HepG2 (cell line): Measurements from ENCODE around the gene PRICKLE2. TPM values are rescaled to one million over a fixed set of nuclear protein-coding genes. Genes with fewer than 3 reads are reported as not detected.

Experiments used
- ATAC-seq: fragments of 200-7000 bp; cut with Tn5 transposase; 3 replicates; pipeline ENCODE4 v1.9.1; 2020; ENCODE audit warnings: mild to moderate bottlenecking, moderate library complexity
- BruUV-seq: library from RNA; stranded (reverse); fragments of 400-500 nt; replicated peaks from 2 replicates; lab custom pipeline; 2021; lab: Mats Ljungman, UMichigan
- CTCF ChIA-PET: fragments of 300-600 bp; formaldehyde crosslinking; extraction: SDS; loops from one replicate; lab custom pipeline; 2021; ENCODE audit warnings: low total read pairs, inconsistent platforms, low intra/inter-chr PET ratio; lab: Yijun Ruan, JAX
- POLR2A ChIA-PET: fragments of 350-600 bp; sonication (Branson Sonifier 250); formaldehyde crosslinking; loops from one replicate; lab custom pipeline; 2020; ENCODE audit warnings: antibody characterized with exemption, inconsistent platforms; lab: Yijun Ruan, JAX
- DNase-seq: peaks from one replicate; pipeline ENCODE4 v3.0.0-alpha.2; 2015; ENCODE audit warnings: low spot score
- FAIRE-seq: peaks from 3 replicates; lab custom pipeline; 2011; peaks lifted over from hg19 to GRCh38; lab: Jason Lieb, UNC
- H2AFZ ChIP-seq: one replicate; pipeline ENCODE4 v1.6.1; 2011; ENCODE audit warnings: low read length, inconsistent platforms
- H3K27ac ChIP-seq: fragments of 300-600 bp; 3 replicates; pipeline ENCODE4 v1.8.0; 2011; ENCODE audit warnings: mixed run types, mild to moderate bottlenecking, mixed read lengths, low read length, inconsistent platforms; ENCODE audit not compliant: insufficient read depth; ENCODE audit errors: extremely low read length
- H3K27me3 ChIP-seq, 2 experiments: fragments of 200-600 bp in 1 of 2; 2 replicates in 1 of 2; 3 replicates in 1 of 2; pipeline versions ENCODE4 v1.6.0 to v1.8.0; 2011; ENCODE audit warnings: low read length in 2 of 2, mild to moderate bottlenecking in 2 of 2, moderate library complexity in 2 of 2, inconsistent platforms in 1 of 2; ENCODE audit not compliant: insufficient read depth in 2 of 2, control insufficient read depth in 1 of 2
- H3K36me3 ChIP-seq, 2 experiments: fragments of 200-600 bp in 1 of 2; replicated peaks in 1 of 2; 2 replicates in 1 of 2; 3 replicates in 1 of 2; pipeline versions ENCODE4 v1.5.1 to v1.8.0; 2011; ENCODE audit warnings: low read length in 2 of 2, inconsistent platforms in 1 of 2; ENCODE audit not compliant: insufficient read depth in 2 of 2, control insufficient read depth in 1 of 2
- H3K4me1 ChIP-seq: 2 replicates; pipeline ENCODE4 v1.5.1; 2012; ENCODE audit warnings: low read length, inconsistent platforms; ENCODE audit not compliant: insufficient read depth
- H3K4me2 ChIP-seq: 2 replicates; pipeline ENCODE4 v1.6.0; 2011; ENCODE audit warnings: low read depth, low read length, inconsistent platforms
- H3K4me3 ChIP-seq, 3 experiments: fragments of 200-600 bp in 1 of 3; sonication (generic), shearing (Covaris generic) in 1 of 3; replicated peaks in 1 of 3; 2 replicates each; pipeline ENCODE4 v1.5.1; 2011 to 2016; ENCODE audit warnings: low read length in 3 of 3, inconsistent platforms in 2 of 3, low read depth in 2 of 3, mild to moderate bottlenecking in 2 of 3, control low read depth in 1 of 3, mixed read lengths in 1 of 3; ENCODE audit not compliant: insufficient read depth in 1 of 3
- H3K79me2 ChIP-seq: one replicate; pipeline ENCODE4 v1.6.1; 2011; ENCODE audit warnings: low read length, inconsistent platforms; ENCODE audit not compliant: insufficient read depth
- H3K9ac ChIP-seq: 2 replicates; pipeline ENCODE4 v1.6.0; 2011; ENCODE audit warnings: mild to moderate bottlenecking, low read depth, low read length, inconsistent platforms; ENCODE audit not compliant: insufficient read depth
- H3K9me3 ChIP-seq: 2 replicates; pipeline ENCODE4 v1.5.1; 2012; ENCODE audit warnings: mild to moderate bottlenecking, low read length
- H4K20me1 ChIP-seq: 2 replicates; pipeline ENCODE4 v1.6.0; 2011; ENCODE audit warnings: inconsistent platforms, mild to moderate bottlenecking, low read length, moderate library complexity; ENCODE audit not compliant: insufficient read depth
- AGO1 ChIP-seq: fragments of 200-400 bp; formaldehyde crosslinking; IDR thresholded peaks from 2 replicates; pipeline ENCODE4 v1.6.1; 2017; ENCODE audit warnings: mild to moderate bottlenecking, low read depth, low read length, moderate library complexity; ENCODE audit not compliant: poor library complexity, severe bottlenecking
- ASH2L ChIP-seq: fragments of 300-600, 200-600 bp; sonication (generic); IDR thresholded peaks from 2 replicates; pipeline ENCODE4 v1.7.0; 2017; ENCODE audit warnings: low read depth, mild to moderate bottlenecking, moderate library complexity, mixed read lengths, low read length; ENCODE audit not compliant: insufficient read length
- PTBP1 ChIP-seq: fragments of 200-400 bp; formaldehyde crosslinking; IDR thresholded peaks from 2 replicates; pipeline ENCODE4 v1.6.1; 2018; ENCODE audit warnings: low read length, low read depth; ENCODE audit not compliant: poor library complexity, severe bottlenecking
- RARA ChIP-seq: IDR thresholded peaks from 2 replicates; pipeline ENCODE4 v1.6.1; 2016; ENCODE audit warnings: missing genetic modification reagents, missing compliant biosample characterization
- STAG1 ChIP-seq: sonication (generic); formaldehyde crosslinking; IDR thresholded peaks from 2 replicates; pipeline ENCODE4 v1.4.0; 2020; ENCODE audit warnings: missing genetic modification reagents
- ZNF101 ChIP-seq: sonication (generic); formaldehyde crosslinking; IDR thresholded peaks from 2 replicates; pipeline ENCODE4 v1.4.0; 2020; ENCODE audit warnings: mild to moderate bottlenecking, low read depth, missing genetic modification reagents, borderline replicate concordance
- ZSCAN9 ChIP-seq: IDR thresholded peaks from 2 replicates; pipeline ENCODE4 v1.6.1; 2016; ENCODE audit warnings: borderline replicate concordance
- WGBS: methylation state at CpG from one replicate; pipeline ENCODE4 v1.1.6; 2017; ENCODE audit warnings: low lambda C conversion rate; 5-methylcytosine and 5-hydroxymethylcytosine counted together
- in situ Hi-C: cut with HindIII; loops from 2 replicates; pipeline ENCODE4 v1.10.0; 2017; ENCODE audit warnings: low pct_unique_long_range_greater_than_20kb; ENCODE audit not compliant: extremely low pct_ligation_motif_present
- intact Hi-C: fragments of 100-400 bp; cut with micrococcal nuclease; formaldehyde crosslinking; loops from one replicate; pipeline ENCODE4 v1.10.0; 2022; ENCODE audit not compliant: unreplicated experiment
- polyA plus RNA-seq, 8 experiments: library from polyadenylated mRNA; depleted of rRNA in 3 of 8; stranded (reverse) in 7 of 8; unstranded in 1 of 8; fragments of >200 nt; fragmentation: Illumina TruSeq in 4 of 8; extraction: Trizol in 4 of 8; gene quantifications; 2 replicates each; pipeline versions ENCODE4 v1.2.1 to v1.2.3, GENCODE V29; 2011 to 2016; ENCODE audit warnings: low read depth in 4 of 8, missing spikeins in 1 of 8, mixed read lengths in 1 of 8; ENCODE audit not compliant: insufficient read depth in 1 of 8
- total RNA-seq, 5 experiments: library from RNA; depleted of rRNA; stranded (reverse); fragments of >200 nt; fragmentation: Illumina TruSeq; extraction: Trizol; gene quantifications; 2 replicates each; pipeline ENCODE4 v1.2.3, GENCODE V29; 2016; ENCODE audit warnings: low read depth in 1 of 5
- TF ChIP-seq, protein P1 (sequence below): sonication (generic); formaldehyde crosslinking; conservative IDR thresholded peaks from 2 replicates; pipeline ENCODE4 v1.4.0; 2020; ENCODE audit warnings: missing genetic modification reagents
- TF ChIP-seq, protein P2 (sequence below): IDR thresholded peaks from 2 replicates; pipeline ENCODE4 v1.4.0; 2020; ENCODE audit warnings: mild to moderate bottlenecking, missing genetic modification reagents
- TF ChIP-seq, protein P3 (sequence below): IDR thresholded peaks from 2 replicates; pipeline ENCODE4 v1.6.1; 2016; ENCODE audit warnings: missing compliant biosample characterization, missing genetic modification reagents, borderline replicate concordance

The PRICKLE2 gene
- total and polyA plus RNA-seq, 2 of the 13 experiments (the other 11 are each of a cell fraction or from before 2014, with no cell fraction given) = 0.01 to 0.07 TPM

DNA sequence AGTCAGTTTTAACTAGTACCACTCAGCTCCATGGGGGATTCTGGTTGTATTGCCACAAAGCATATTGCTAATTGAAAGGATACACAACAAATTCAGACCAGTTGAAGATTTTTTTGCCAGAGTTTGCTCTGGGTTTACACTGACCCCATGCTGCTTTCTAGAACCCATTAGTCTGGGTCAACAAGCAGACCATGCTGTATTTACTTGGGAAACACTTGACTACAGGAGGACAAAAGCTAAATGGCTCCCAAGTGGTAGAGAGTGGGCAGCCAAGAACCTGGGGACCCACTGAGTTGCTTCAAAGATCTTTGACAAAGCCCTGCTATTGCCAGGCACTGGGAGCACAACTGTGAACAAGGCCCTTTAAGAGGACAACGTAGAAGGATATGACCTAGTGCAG is 115.2 kb downstream of the PRICKLE2 start:
- H4K20me1 ChIP-seq = no peaks in the 10 kb centered on the region
- in situ Hi-C loops (no loop called here), intact Hi-C loops (no loop called here)
- no peaks in the 10 kb centered on the region for H3K36me3 ChIP-seq
- no TSS peak for BruUV-seq
- H3K4me3 ChIP-seq = no peak overlapping the region; a peak in 1 of 6 replicates
- DNase-seq (no peak), ATAC-seq (no peak), FAIRE-seq (no peak)
- H2AFZ ChIP-seq = no peak overlapping the region
- peak overlapping the region; percentile 28; the same call in 1 of the 2 replicates for H3K4me2 ChIP-seq
- no peak overlapping the region for H3K27ac ChIP-seq
- H3K9ac ChIP-seq = no peak overlapping the region
- H3K79me2 ChIP-seq = no peaks in the 10 kb centered on the region
- no peaks in the 10 kb centered on the region; a peak in 1 of 5 replicates for H3K27me3 ChIP-seq
- POLR2A ChIA-PET = no interaction called here
- TF ChIP-seq PTBP1 (no peak), ASH2L (peak; percentile 9)
- TF ChIP-seq, protein P1, sequence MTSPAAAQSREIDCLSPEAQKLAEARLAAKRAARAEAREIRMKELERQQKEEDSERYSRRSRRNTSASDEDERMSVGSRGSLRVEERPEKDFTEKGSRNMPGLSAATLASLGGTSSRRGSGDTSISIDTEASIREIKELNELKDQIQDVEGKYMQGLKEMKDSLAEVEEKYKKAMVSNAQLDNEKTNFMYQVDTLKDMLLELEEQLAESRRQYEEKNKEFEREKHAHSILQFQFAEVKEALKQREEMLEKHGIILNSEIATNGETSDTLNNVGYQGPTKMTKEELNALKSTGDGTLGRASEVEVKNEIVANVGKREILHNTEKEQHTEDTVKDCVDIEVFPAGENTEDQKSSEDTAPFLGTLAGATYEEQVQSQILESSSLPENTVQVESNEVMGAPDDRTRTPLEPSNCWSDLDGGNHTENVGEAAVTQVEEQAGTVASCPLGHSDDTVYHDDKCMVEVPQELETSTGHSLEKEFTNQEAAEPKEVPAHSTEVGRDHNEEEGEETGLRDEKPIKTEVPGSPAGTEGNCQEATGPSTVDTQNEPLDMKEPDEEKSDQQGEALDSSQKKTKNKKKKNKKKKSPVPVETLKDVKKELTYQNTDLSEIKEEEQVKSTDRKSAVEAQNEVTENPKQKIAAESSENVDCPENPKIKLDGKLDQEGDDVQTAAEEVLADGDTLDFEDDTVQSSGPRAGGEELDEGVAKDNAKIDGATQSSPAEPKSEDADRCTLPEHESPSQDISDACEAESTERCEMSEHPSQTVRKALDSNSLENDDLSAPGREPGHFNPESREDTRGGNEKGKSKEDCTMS (CRISPR knock-in tag) = no peak
- H3K9me3 ChIP-seq = no peaks in the 10 kb centered on the region
- peaks cover 43% of the 10 kb centered on the region for H3K4me1 ChIP-seq
- 0% methylated on average over 1 of the region's 1 CpG for WGBS
- CTCF ChIA-PET = no interaction called here

DNA sequence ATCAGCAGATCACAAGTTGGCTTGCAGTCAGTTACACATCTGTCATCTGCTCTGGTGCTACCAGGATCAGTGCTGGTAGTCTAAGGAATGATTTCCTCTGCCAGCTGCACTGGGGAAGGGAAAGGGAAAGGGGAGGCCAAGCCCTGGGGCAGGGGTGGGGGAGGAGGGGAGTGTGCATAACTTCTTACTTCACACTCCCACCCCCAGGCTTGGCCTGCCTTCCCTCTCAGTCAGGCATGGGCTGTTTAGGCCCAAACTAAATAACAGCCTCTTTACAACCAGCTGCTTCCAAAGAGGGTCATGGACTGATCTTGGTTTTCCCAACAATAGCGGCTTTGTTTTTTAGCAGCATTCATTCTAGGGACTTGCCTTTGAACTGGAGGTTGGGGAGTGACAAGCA is 115.8 kb downstream of the PRICKLE2 start:
- no TSS peak for BruUV-seq
- TF ChIP-seq, protein P2, sequence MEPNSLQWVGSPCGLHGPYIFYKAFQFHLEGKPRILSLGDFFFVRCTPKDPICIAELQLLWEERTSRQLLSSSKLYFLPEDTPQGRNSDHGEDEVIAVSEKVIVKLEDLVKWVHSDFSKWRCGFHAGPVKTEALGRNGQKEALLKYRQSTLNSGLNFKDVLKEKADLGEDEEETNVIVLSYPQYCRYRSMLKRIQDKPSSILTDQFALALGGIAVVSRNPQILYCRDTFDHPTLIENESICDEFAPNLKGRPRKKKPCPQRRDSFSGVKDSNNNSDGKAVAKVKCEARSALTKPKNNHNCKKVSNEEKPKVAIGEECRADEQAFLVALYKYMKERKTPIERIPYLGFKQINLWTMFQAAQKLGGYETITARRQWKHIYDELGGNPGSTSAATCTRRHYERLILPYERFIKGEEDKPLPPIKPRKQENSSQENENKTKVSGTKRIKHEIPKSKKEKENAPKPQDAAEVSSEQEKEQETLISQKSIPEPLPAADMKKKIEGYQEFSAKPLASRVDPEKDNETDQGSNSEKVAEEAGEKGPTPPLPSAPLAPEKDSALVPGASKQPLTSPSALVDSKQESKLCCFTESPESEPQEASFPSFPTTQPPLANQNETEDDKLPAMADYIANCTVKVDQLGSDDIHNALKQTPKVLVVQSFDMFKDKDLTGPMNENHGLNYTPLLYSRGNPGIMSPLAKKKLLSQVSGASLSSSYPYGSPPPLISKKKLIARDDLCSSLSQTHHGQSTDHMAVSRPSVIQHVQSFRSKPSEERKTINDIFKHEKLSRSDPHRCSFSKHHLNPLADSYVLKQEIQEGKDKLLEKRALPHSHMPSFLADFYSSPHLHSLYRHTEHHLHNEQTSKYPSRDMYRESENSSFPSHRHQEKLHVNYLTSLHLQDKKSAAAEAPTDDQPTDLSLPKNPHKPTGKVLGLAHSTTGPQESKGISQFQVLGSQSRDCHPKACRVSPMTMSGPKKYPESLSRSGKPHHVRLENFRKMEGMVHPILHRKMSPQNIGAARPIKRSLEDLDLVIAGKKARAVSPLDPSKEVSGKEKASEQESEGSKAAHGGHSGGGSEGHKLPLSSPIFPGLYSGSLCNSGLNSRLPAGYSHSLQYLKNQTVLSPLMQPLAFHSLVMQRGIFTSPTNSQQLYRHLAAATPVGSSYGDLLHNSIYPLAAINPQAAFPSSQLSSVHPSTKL = peak; percentile 76; the same call in 1 of the 2 replicates
- TF ChIP-seq, protein P3, sequence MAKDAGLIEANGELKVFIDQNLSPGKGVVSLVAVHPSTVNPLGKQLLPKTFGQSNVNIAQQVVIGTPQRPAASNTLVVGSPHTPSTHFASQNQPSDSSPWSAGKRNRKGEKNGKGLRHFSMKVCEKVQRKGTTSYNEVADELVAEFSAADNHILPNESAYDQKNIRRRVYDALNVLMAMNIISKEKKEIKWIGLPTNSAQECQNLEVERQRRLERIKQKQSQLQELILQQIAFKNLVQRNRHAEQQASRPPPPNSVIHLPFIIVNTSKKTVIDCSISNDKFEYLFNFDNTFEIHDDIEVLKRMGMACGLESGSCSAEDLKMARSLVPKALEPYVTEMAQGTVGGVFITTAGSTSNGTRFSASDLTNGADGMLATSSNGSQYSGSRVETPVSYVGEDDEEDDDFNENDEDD (CRISPR knock-in tag) = 0 out of 2 replicates have a peak, but pooled peaks have one; percentile 18
- TF ChIP-seq STAG1 (CRISPR knock-in tag) (no peak), ZNF101 (CRISPR knock-in tag) (no peak), RARA (CRISPR knock-in tag) (peak; percentile 37; the same call in 1 of the 2 replicates), ZSCAN9 (CRISPR knock-in tag) (0 out of 2 replicates have a peak, but pooled peaks have one; percentile 46), AGO1 (no peak)

More for the DNA sequence above, 115.8 kb downstream of the PRICKLE2 start:
- Histone ChIP-seq H3K27me3 (no peaks in the 10 kb centered on the region; a peak in 1 of 5 replicates), H3K4me1 (peaks cover 43% of the 10 kb centered on the region), H3K9ac (no peak overlapping the region), H3K79me2 (no peaks in the 10 kb centered on the region), H4K20me1 (no peaks in the 10 kb centered on the region), H3K9me3 (no peaks in the 10 kb centered on the region), H2AFZ (no peak overlapping the region), H3K4me2 (no peak overlapping the region), H3K27ac (no peak overlapping the region), H3K36me3 (no peaks in the 10 kb centered on the region), H3K4me3 (no peak overlapping the region)
- FAIRE-seq (peak; percentile 87), ATAC-seq (peak; percentile 89), DNase-seq (peak; percentile 89)
- CTCF ChIA-PET = no interaction called here
- POLR2A ChIA-PET = no interaction called here
- intact Hi-C loops = loop anchor here (2.0 kb wide), 2 partner anchors 41 to 79 kb away; no protein-coding TSS in a partner anchor
- in situ Hi-C loops = no loop called here
- WGBS = 0% methylated on average over 1 of the region's 1 CpG
